ENCODE data around the gene FAM222A. TPM values are rescaled to one million over a fixed set of nuclear protein-coding genes. Genes with fewer than 3 reads are reported as not detected.
A peak's percentile ranks its signal among the peaks of the same experiment; 100 is the strongest.

The FAM222A gene
- total and polyA plus RNA-seq, 2 of the 8 experiments (the other 6 are each of a cell fraction or from before 2014, with no cell fraction given): 0.94 to 1.1 TPM

DNA sequence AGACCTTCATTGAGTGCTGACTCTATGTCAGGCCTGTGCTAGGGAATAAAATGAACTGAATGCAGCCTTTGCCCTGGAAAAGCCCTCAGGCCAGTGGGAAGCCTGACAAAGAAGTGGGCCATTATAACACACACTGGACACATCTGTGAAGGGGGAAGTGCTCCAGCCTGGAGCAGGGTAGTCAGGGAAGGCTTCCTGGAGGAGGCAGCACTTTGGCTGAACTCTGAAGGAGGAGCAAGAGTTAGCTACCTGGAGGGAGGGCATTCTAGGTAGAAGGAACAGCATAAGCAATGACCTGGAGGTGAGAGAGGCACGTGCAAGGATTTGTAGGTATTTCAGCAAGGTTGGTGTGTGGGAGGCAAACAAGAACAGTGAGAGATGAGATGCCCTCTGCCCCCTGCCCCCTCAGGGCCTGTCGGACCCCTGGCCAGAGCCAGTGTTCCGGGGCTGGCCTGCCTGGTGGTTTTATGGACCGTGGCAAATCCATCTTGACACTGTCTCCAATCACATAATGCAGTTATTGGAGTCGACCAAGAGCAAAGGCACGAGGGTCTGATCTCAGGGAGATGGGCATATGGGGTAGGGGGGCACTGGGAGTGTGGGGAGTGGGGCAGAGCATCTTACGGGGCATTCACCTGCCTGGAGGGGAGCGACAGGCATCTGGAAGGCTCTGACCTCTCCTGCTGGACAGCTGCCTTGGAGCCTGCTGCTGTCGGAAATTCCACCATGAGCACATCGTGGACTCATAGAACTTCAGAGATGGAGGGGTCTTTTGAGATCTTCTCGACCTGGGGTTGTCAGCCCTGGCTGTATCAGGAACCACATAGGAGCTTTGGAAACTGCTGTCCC, 2.7 kb upstream of the FAM222A start:
- Histone ChIP-seq H4K91ac (replicated peaks; ENCODE audit: insufficient read length, low read length) (no peak overlapping the region), H2AK5ac (ENCODE audit: low read depth, low read length) (0 out of 2 replicates have a peak overlapping the region, but pooled peaks have one; percentile 24), H3K9ac (replicated peaks in 1 of 4; ENCODE audit: extremely low read depth in 1 of 4, low read depth in 3 of 4, low read length in 3 of 4) (no peak overlapping the region), H3K9me3 (ENCODE audit: insufficient read depth in 2 of 2, low read depth in 1 of 2, low read length in 1 of 2) (no peaks in the 10 kb centered on the region), H4K20me1 (replicated peaks in 1 of 2; ENCODE audit: control insufficient read depth in 1 of 2, insufficient read depth in 2 of 2, low read length in 2 of 2) (peaks cover 0 to 2% of the 10 kb centered on the region in 2 experiments), H2BK15ac (ENCODE audit: low read length) (0 out of 2 replicates have a peak overlapping the region, but pooled peaks have one; percentile 61), H3K27me3 (replicated peaks in 1 of 4; ENCODE audit: control insufficient read depth in 3 of 4, extremely low read depth in 1 of 4, insufficient read depth in 3 of 4, low read length in 3 of 4) (peaks cover 3 to 31% (median 26%) of the 10 kb centered on the region in 4 experiments), H3K36me3 (ENCODE audit: control insufficient read depth in 2 of 4, insufficient read depth in 4 of 4, low read length in 3 of 4) (no peaks in the 10 kb centered on the region), H3K27ac (ENCODE audit: low read depth, low read length) (no peak overlapping the region), H2BK12ac (ENCODE audit: low read depth, low read length) (no peak overlapping the region), H3K79me1 (ENCODE audit: low read depth, low read length) (no peaks in the 10 kb centered on the region), H3K23me2 (ENCODE audit: low read depth, low read length) (peaks cover 9% of the 10 kb centered on the region; the same call in 1 of the 2 replicates), H3K4ac (replicated peaks; ENCODE audit: insufficient read length, low read depth, low read length) (no peak overlapping the region), H4K8ac (ENCODE audit: extremely low read depth, insufficient read depth, low read length) (no peak overlapping the region), H3K4me1 (replicated peaks in 1 of 4; ENCODE audit: control insufficient read depth in 3 of 4, insufficient read depth in 4 of 4, low read length in 3 of 4) (peaks cover 4 to 20% (median 11%) of the 10 kb centered on the region in 4 experiments), H4K5ac (ENCODE audit: insufficient read length, low read depth, low read length) (no peak overlapping the region), H3K4me3 (ENCODE audit: extremely low read depth in 1 of 4, insufficient read depth in 2 of 4, low read depth in 3 of 4, low read length in 4 of 4) (no peak overlapping the region), H3K56ac (replicated peaks; ENCODE audit: insufficient read length, low read depth, low read length) (no peak overlapping the region), H2AFZ (ENCODE audit: low read length) (no peak overlapping the region), H3K23ac (ENCODE audit: insufficient read length) (no peak overlapping the region), H3K18ac (ENCODE audit: extremely low read depth, low read length) (no peak overlapping the region), H3K4me2 (ENCODE audit: insufficient read depth in 1 of 2, low read depth in 2 of 2, low read length in 2 of 2) (no peak overlapping the region), H3K79me2 (ENCODE audit: control insufficient read depth in 1 of 2, insufficient read depth in 2 of 2, low read length in 2 of 2) (no peaks in the 10 kb centered on the region), H3K14ac (ENCODE audit: insufficient read length) (no peak overlapping the region), H2BK120ac (replicated peaks; ENCODE audit: low read depth, low read length) (no peak overlapping the region), H2BK5ac (ENCODE audit: low read depth, low read length) (no peak overlapping the region), H2BK20ac (ENCODE audit: low read length) (no peak overlapping the region)
- no peak for FAIRE-seq
- no peak for DNase-seq (ENCODE audit: low read depth in 1 of 2, low spot score in 2 of 2)
- ChIA-PET POLR2A (ENCODE audit: partially characterized antibody) (no interaction called here), CTCF (ENCODE audit: partially characterized antibody) (interaction anchor here (0.6 to 2.7 kb wide), 6 partner anchors 10 to 192 kb away, joined by 3 to 9 read pairs (median 4); no protein-coding TSS in a partner anchor)
- WGBS, 2 experiments (ENCODE audit: extremely low coverage in 1 of 2, insufficient coverage in 1 of 2, insufficient read length in 1 of 2, insufficient replicate concordance in 2 of 2, low coverage in 1 of 2, low lambda C conversion rate in 2 of 2, missing lambda C conversion rate in 1 of 2): 80% methylated on average over 11 of the region's 11 CpGs; no CpG with 5 or more reads in 1 of the 2 experiments
- TF ChIP-seq BRCA1 (IDR thresholded peaks at IDR 0.05; ENCODE audit: low read depth, low read length) (no peak), POLR2AphosphoS5 (IDR thresholded peaks at IDR 0.05; ENCODE audit: low read depth, low read length) (no peak), SP1 (IDR thresholded peaks at IDR 0.05; ENCODE audit: low read depth, low read length) (no peak), RFX5 (IDR thresholded peaks at IDR 0.05; ENCODE audit: borderline replicate concordance, low read depth, low read length) (no peak), HDAC2 (IDR thresholded peaks at IDR 0.05; ENCODE audit: borderline replicate concordance in 1 of 2, low read depth in 2 of 2, low read length in 2 of 2) (no peak), HDAC6 (IDR thresholded peaks at IDR 0.05; ENCODE audit: low read depth, low read length) (no peak), JUN (IDR thresholded peaks at IDR 0.05; ENCODE audit: low read depth, low read length) (no peak), KDM1A (IDR thresholded peaks at IDR 0.05; ENCODE audit: borderline replicate concordance, low read length) (no peak)
- TF ChIP-seq, protein P1, sequence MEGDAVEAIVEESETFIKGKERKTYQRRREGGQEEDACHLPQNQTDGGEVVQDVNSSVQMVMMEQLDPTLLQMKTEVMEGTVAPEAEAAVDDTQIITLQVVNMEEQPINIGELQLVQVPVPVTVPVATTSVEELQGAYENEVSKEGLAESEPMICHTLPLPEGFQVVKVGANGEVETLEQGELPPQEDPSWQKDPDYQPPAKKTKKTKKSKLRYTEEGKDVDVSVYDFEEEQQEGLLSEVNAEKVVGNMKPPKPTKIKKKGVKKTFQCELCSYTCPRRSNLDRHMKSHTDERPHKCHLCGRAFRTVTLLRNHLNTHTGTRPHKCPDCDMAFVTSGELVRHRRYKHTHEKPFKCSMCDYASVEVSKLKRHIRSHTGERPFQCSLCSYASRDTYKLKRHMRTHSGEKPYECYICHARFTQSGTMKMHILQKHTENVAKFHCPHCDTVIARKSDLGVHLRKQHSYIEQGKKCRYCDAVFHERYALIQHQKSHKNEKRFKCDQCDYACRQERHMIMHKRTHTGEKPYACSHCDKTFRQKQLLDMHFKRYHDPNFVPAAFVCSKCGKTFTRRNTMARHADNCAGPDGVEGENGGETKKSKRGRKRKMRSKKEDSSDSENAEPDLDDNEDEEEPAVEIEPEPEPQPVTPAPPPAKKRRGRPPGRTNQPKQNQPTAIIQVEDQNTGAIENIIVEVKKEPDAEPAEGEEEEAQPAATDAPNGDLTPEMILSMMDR (IDR thresholded peaks at IDR 0.05; ENCODE audit: control extremely low read depth in 1 of 3, insufficient read depth in 1 of 3, low read depth in 1 of 3, low read length in 3 of 3): no peak
